ENCODE results near the gene ATP6V0B.
A peak's percentile ranks its signal among the peaks of the same experiment; 100 is the strongest.

The ATP6V0B gene

DNA sequence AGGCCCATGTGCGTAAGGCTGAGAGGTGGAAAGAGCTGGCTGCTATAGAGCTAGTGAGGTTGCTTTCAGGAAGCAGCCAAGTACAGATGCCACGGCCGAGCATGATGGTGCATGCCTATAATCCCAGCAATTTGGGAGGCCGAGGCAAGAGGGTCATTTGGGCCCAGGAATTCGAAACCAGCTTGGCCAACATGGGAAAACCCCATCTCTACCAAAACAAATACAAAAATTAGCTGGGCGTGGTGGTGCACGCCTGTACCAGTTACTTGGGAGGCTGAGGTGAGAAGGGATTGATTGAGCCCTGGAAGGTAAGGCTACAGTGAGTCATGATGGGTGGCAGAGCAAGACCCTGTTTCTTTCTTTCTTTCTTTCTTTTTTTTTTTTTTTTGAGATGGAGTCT is 19.3 kb downstream of the ATP6V0B start:
- no CpG with 5 or more reads among the region's 7 CpGs for WGBS, 2 donors (ENCODE audit: extremely low coverage in 2 of 2, insufficient read length in 2 of 2, insufficient replicate concordance in 1 of 2)
- Histone ChIP-seq H2AFZ (ENCODE audit: low read length) (no peak overlapping the region), H3K4ac (ENCODE audit: low read length) (no peak overlapping the region), H3K27me3 (ENCODE audit: control insufficient read depth in 3 of 3, insufficient read depth in 3 of 3, low read depth in 1 of 3, low read length in 3 of 3) (no peaks in the 10 kb centered on the region), H3K79me1 (ENCODE audit: low read depth, low read length) (peaks cover 2% of the 10 kb centered on the region), H3K23ac (ENCODE audit: low read depth, low read length, poor library complexity) (no peak overlapping the region), H4K91ac (ENCODE audit: low read depth, low read length, poor library complexity) (no peak overlapping the region), H3K27ac (replicated peaks; ENCODE audit: low read length) (no peak overlapping the region), H2BK15ac (ENCODE audit: low read length) (no peak overlapping the region), H2AK5ac (ENCODE audit: low read depth, low read length) (no peak overlapping the region), H3K4me2 (ENCODE audit: insufficient read depth, low read length, poor library complexity, severe bottlenecking) (no peak overlapping the region), H3K4me3 (ENCODE audit: low read length in 2 of 2) (no peak overlapping the region), H3K4me1 (ENCODE audit: control insufficient read depth in 2 of 2, insufficient read depth in 1 of 2, low read depth in 1 of 2, low read length in 2 of 2) (peaks cover 18 to 32% of the 10 kb centered on the region in 2 donors), H3K14ac (ENCODE audit: low read length) (no peak overlapping the region), H2BK120ac (ENCODE audit: low read depth, low read length) (no peak overlapping the region), H3K9me3 (replicated peaks in 1 of 2; ENCODE audit: control insufficient read depth in 2 of 2, insufficient read depth in 1 of 2, low read depth in 1 of 2, low read length in 2 of 2) (no peaks in the 10 kb centered on the region), H4K8ac (ENCODE audit: low read depth, low read length) (no peak overlapping the region), H2BK5ac (ENCODE audit: low read length) (no peak overlapping the region), H2BK12ac (ENCODE audit: low read length) (no peak overlapping the region), H3K18ac (ENCODE audit: low read length) (no peak overlapping the region), H3K9ac (ENCODE audit: low read depth, low read length, poor library complexity) (no peak overlapping the region), H3K36me3 (replicated peaks in 1 of 2; ENCODE audit: control insufficient read depth in 2 of 2, insufficient read depth in 2 of 2, low read length in 2 of 2) (peaks cover 4 to 10% of the 10 kb centered on the region in 2 donors)
- DNase-seq (ENCODE audit: low spot score) = no peak

DNA sequence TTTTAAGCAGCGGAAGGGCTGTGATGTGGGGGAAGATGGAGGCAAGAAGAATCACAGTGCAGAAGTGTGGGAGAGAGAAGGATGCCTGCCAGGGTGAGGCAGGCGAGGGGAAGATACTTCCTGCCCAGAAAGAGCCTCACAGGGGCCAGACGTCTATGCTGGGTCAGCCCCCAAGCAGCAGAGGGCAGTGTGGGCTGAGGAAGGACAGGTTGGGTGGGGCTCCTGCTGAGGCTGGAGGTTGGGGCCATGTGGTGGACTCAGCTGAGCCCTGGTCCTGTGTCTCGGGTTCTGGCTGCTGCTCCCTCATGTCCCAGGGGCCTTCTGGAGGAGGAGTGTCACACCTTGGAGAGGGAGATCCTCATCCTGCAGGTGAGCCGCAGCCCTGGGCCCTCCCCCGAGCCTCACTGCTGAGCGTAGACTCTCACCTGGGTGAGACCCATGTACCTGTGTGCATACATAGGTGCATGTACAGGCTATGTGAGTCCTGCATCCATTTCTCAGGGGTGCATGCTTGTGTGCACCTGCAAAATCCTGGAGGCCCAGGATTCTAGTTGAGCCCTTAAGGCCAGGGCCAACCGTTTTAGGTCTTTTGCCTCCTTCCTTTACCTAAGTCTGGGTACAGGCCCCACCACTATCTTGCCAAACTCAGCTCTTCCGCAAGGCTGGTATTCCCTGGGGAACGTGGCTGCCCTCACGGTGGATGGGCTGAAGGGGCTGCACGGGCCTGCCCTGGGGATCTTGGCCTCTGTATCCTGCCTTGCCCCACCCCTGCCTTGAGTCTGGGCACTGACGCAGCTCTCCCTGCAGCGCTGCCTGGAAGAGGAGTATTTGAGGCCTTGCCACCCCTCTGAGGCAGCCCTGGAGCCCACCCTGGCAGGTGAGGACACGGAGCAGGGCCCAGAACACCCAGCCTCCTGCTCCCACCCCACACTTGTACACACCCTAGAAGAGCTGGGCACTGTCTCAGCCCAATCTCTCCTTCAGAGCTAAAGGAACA is 20.3 kb downstream of the ATP6V0B start:
- Histone ChIP-seq H2AFZ (ENCODE audit: low read length) (no peak overlapping the region), H4K91ac (ENCODE audit: low read depth, low read length, poor library complexity) (peak overlapping the region; percentile 17), H2AK5ac (ENCODE audit: low read depth, low read length) (peak overlapping the region; percentile 86), H3K36me3 (replicated peaks in 1 of 2; ENCODE audit: control insufficient read depth in 2 of 2, insufficient read depth in 2 of 2, low read length in 2 of 2) (peaks cover 2 to 11% of the 10 kb centered on the region in 2 donors), H2BK12ac (ENCODE audit: low read length) (no peak overlapping the region), H2BK15ac (ENCODE audit: low read length) (peak overlapping the region; percentile 77), H2BK5ac (ENCODE audit: low read length) (no peak overlapping the region), H3K27ac (replicated peaks; ENCODE audit: low read length) (no peak overlapping the region), H3K27me3 (ENCODE audit: control insufficient read depth in 3 of 3, insufficient read depth in 3 of 3, low read depth in 1 of 3, low read length in 3 of 3) (no peaks in the 10 kb centered on the region), H3K4me1 (ENCODE audit: control insufficient read depth in 2 of 2, insufficient read depth in 1 of 2, low read depth in 1 of 2, low read length in 2 of 2) (peaks cover 18 to 32% of the 10 kb centered on the region in 2 donors), H3K9ac (ENCODE audit: low read depth, low read length, poor library complexity) (no peak overlapping the region), H3K4ac (ENCODE audit: low read length) (peak overlapping the region; percentile 41), H3K18ac (ENCODE audit: low read length) (peak overlapping the region; percentile 80), H3K14ac (ENCODE audit: low read length) (no peak overlapping the region), H3K23ac (ENCODE audit: low read depth, low read length, poor library complexity) (peak overlapping the region; percentile 86), H2BK120ac (ENCODE audit: low read depth, low read length) (peak overlapping the region; percentile 64), H3K79me1 (ENCODE audit: low read depth, low read length) (peaks cover 2% of the 10 kb centered on the region), H4K8ac (ENCODE audit: low read depth, low read length) (no peak overlapping the region), H3K4me2 (ENCODE audit: insufficient read depth, low read length, poor library complexity, severe bottlenecking) (no peak overlapping the region), H3K4me3 (ENCODE audit: low read length in 2 of 2) (no peak overlapping the region), H3K9me3 (replicated peaks in 1 of 2; ENCODE audit: control insufficient read depth in 2 of 2, insufficient read depth in 1 of 2, low read depth in 1 of 2, low read length in 2 of 2) (no peaks in the 10 kb centered on the region)
- no CpG with 5 or more reads among the region's 15 CpGs for WGBS, 2 donors (ENCODE audit: extremely low coverage in 2 of 2, insufficient read length in 2 of 2, insufficient replicate concordance in 1 of 2)
- DNase-seq (ENCODE audit: low spot score) = no peak

DNA sequence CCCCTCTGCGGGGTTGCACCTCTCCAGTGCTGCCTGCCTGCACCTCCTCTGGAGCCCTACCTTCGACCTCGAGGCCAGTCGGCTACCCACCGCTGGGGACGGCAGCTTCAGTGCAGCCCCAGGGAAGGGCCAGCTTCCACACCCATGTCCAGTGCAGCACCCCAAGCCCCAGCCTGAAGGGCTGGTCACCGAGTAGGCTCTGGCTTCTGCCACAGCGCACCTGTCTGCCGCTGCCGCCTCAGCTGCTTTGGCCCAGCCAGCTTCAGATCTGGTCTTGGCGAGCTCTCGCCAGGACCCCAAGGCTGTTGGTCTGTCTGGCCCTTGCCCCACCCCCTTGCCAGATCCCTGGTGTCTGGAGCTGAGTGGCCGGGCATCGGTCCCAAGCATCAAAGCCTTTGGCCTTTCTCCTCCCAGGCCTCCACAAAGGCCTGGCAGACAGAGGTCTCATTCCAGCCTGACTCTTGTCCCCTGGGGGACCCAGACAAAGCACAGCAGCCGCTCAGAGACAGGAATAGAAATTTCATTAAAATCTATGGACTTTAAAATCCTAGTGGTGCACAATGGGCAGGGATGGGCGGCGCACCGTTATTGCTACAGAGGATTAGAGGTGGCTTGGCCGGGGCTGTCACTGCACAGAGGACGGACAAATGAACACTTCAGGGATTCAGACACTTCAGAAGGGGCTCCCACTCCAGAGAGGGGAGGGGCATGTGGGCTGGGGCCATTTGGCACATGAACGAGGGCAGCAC is 21.4 kb downstream of the ATP6V0B start:
- H3K4me3 ChIP-seq (ENCODE audit: low read length in 2 of 2) = no peak overlapping the region
- no CpG with 5 or more reads among the region's 21 CpGs for WGBS, 2 donors (ENCODE audit: extremely low coverage in 2 of 2, insufficient read length in 2 of 2, insufficient replicate concordance in 1 of 2)
- H3K9me3 ChIP-seq (replicated peaks in 1 of 2; ENCODE audit: control insufficient read depth in 2 of 2, insufficient read depth in 1 of 2, low read depth in 1 of 2, low read length in 2 of 2) = no peaks in the 10 kb centered on the region
- no peaks in the 10 kb centered on the region for H3K27me3 ChIP-seq (ENCODE audit: control insufficient read depth in 3 of 3, insufficient read depth in 3 of 3, low read depth in 1 of 3, low read length in 3 of 3)
- no peak overlapping the region for H4K8ac ChIP-seq (ENCODE audit: low read depth, low read length)
- H3K4me2 ChIP-seq (ENCODE audit: insufficient read depth, low read length, poor library complexity, severe bottlenecking) = peak overlapping the region; percentile 4
- H3K4me1 ChIP-seq (ENCODE audit: control insufficient read depth in 2 of 2, insufficient read depth in 1 of 2, low read depth in 1 of 2, low read length in 2 of 2) = peaks cover 16 to 27% of the 10 kb centered on the region in 2 donors
- peak overlapping the region; percentile 43 for H3K27ac ChIP-seq (replicated peaks; ENCODE audit: low read length)
- peaks cover 2% of the 10 kb centered on the region for H3K79me1 ChIP-seq (ENCODE audit: low read depth, low read length)
- peak overlapping the region; percentile 63 for H3K9ac ChIP-seq (ENCODE audit: low read depth, low read length, poor library complexity)
- H3K14ac ChIP-seq (ENCODE audit: low read length) = peak overlapping the region; percentile 75
- H3K4ac ChIP-seq (ENCODE audit: low read length) = no peak overlapping the region
- no peak for DNase-seq (ENCODE audit: low spot score)
- peak overlapping the region; percentile 63 for H3K23ac ChIP-seq (ENCODE audit: low read depth, low read length, poor library complexity)
- H2AK5ac ChIP-seq (ENCODE audit: low read depth, low read length) = peak overlapping the region; percentile 63
- H4K91ac ChIP-seq (ENCODE audit: low read depth, low read length, poor library complexity) = no peak overlapping the region
- H3K36me3 ChIP-seq (replicated peaks in 1 of 2; ENCODE audit: control insufficient read depth in 2 of 2, insufficient read depth in 2 of 2, low read length in 2 of 2) = peaks cover 0 to 16% of the 10 kb centered on the region in 2 donors
- H3K18ac ChIP-seq (ENCODE audit: low read length) = peak overlapping the region; percentile 83
- peak overlapping the region; percentile 46 for H2AFZ ChIP-seq (ENCODE audit: low read length)
- H2BK15ac ChIP-seq (ENCODE audit: low read length) = no peak overlapping the region
- no peak overlapping the region for H2BK5ac ChIP-seq (ENCODE audit: low read length)
- peak overlapping the region; percentile 30 for H2BK12ac ChIP-seq (ENCODE audit: low read length)
- no peak overlapping the region for H2BK120ac ChIP-seq (ENCODE audit: low read depth, low read length)

DNA sequence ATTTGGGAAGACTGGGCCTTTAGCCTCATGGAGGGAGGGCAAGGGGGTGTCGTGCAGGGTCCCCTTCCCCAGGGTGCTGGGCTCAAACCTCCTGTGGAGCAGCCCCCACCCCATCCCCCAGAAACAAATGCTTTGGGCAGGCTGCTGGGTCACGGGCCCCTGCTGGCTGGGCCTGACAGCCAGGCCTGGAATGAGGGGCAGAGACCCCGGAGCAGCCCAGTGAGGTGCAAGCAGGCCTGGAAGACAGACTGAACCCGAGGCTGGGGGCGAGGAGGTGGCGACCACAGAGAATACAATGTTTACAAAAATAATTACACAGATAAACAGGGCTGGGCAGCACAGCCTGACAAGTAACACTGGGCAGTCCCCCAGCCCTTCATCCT is 22.0 kb downstream of the ATP6V0B start:
- peak overlapping the region; percentile 63 for H2AK5ac ChIP-seq (ENCODE audit: low read depth, low read length)
- H4K91ac ChIP-seq (ENCODE audit: low read depth, low read length, poor library complexity) = no peak overlapping the region
- no peak overlapping the region for H3K4me3 ChIP-seq (ENCODE audit: low read length in 2 of 2)
- no peak overlapping the region for H3K27ac ChIP-seq (replicated peaks; ENCODE audit: low read length)
- peak overlapping the region; percentile 83 for H3K18ac ChIP-seq (ENCODE audit: low read length)
- peaks cover 0 to 19% of the 10 kb centered on the region in 2 donors for H3K36me3 ChIP-seq (replicated peaks in 1 of 2; ENCODE audit: control insufficient read depth in 2 of 2, insufficient read depth in 2 of 2, low read length in 2 of 2)
- H2BK12ac ChIP-seq (ENCODE audit: low read length) = no peak overlapping the region
- H3K9me3 ChIP-seq (replicated peaks in 1 of 2; ENCODE audit: control insufficient read depth in 2 of 2, insufficient read depth in 1 of 2, low read depth in 1 of 2, low read length in 2 of 2) = no peaks in the 10 kb centered on the region
- no peak for DNase-seq (ENCODE audit: low spot score)
- H2BK120ac ChIP-seq (ENCODE audit: low read depth, low read length) = no peak overlapping the region
- H3K4ac ChIP-seq (ENCODE audit: low read length) = no peak overlapping the region
- H3K4me2 ChIP-seq (ENCODE audit: insufficient read depth, low read length, poor library complexity, severe bottlenecking) = peak overlapping the region; percentile 4
- peak overlapping the region; percentile 13 for H2BK5ac ChIP-seq (ENCODE audit: low read length)
- peak overlapping the region; percentile 46 for H2AFZ ChIP-seq (ENCODE audit: low read length)
- H2BK15ac ChIP-seq (ENCODE audit: low read length) = no peak overlapping the region
- no CpG with 5 or more reads among the region's 6 CpGs for WGBS, 2 donors (ENCODE audit: extremely low coverage in 2 of 2, insufficient read length in 2 of 2, insufficient replicate concordance in 1 of 2)
- H3K9ac ChIP-seq (ENCODE audit: low read depth, low read length, poor library complexity) = peak overlapping the region; percentile 4
- peaks cover 16 to 27% of the 10 kb centered on the region in 2 donors for H3K4me1 ChIP-seq (ENCODE audit: control insufficient read depth in 2 of 2, insufficient read depth in 1 of 2, low read depth in 1 of 2, low read length in 2 of 2)
- H3K79me1 ChIP-seq (ENCODE audit: low read depth, low read length) = peaks cover 2% of the 10 kb centered on the region
- H3K23ac ChIP-seq (ENCODE audit: low read depth, low read length, poor library complexity) = peak overlapping the region; percentile 63
- peak overlapping the region; percentile 31 for H3K14ac ChIP-seq (ENCODE audit: low read length)
- no peaks in the 10 kb centered on the region for H3K27me3 ChIP-seq (ENCODE audit: control insufficient read depth in 3 of 3, insufficient read depth in 3 of 3, low read depth in 1 of 3, low read length in 3 of 3)
- no peak overlapping the region for H4K8ac ChIP-seq (ENCODE audit: low read depth, low read length)

All from neuronal stem cell (in vitro differentiated cells).